ENCODE measurements around the gene LACTBL1. TPM values are rescaled to one million over a fixed set of nuclear protein-coding genes. Genes with fewer than 3 reads are reported as not detected.

The LACTBL1 gene
- total RNA-seq, 1 experiment from 2014 or later = not detected

GRCh38 chr1:22913421-22914141 is 59.1 kb downstream of the LACTBL1 start:
- DNase-seq (ENCODE audit: low read depth) = no peak

GRCh38 chr1:22912311-22912710 is 60.4 kb downstream of the LACTBL1 start:
- DNase-seq (ENCODE audit: low read depth) = no peak

- DNase-seq (ENCODE audit: low read depth) = no peak
Observed at GRCh38 chr1:22910986-22911651, 61.5 kb downstream of the LACTBL1 start.

GRCh38 chr1:22910286-22910685 is 62.4 kb downstream of the LACTBL1 start:
- DNase-seq (ENCODE audit: low read depth) = no peak

- DNase-seq (ENCODE audit: low read depth) = no peak
Observed at GRCh38 chr1:22908880-22909426, 63.7 kb downstream of the LACTBL1 start.

- DNase-seq (ENCODE audit: low read depth) = no peak
Observed at GRCh38 chr1:22907528-22907927, 65.1 kb downstream of the LACTBL1 start.

- no peak for DNase-seq (ENCODE audit: low read depth)
Observed at GRCh38 chr1:22906968-22907367, 65.7 kb downstream of the LACTBL1 start.

- DNase-seq (ENCODE audit: low read depth) = peak; percentile 92
Observed at GRCh38 chr1:22903113-22903512, 69.6 kb downstream of the LACTBL1 start.

Other genes starting within 250 kb of the LACTBL1 start
- gene TEX46, start 43.0 kb upstream of the LACTBL1 start, total RNA-seq (2014; rRNA removed; shearing (Covaris generic)) = not detected in 2 replicates
- 98.5 and 143 TPM in 2 replicates for gene KDM1A, start 46.6 kb upstream of the LACTBL1 start, total RNA-seq (2014; rRNA removed; shearing (Covaris generic))
- 24.2 and 33.9 TPM in 2 replicates for gene LUZP1, start 196.0 kb upstream of the LACTBL1 start, total RNA-seq (2014; rRNA removed; shearing (Covaris generic))
- gene HTR1D, start 244.6 kb upstream of the LACTBL1 start, total RNA-seq (2014; rRNA removed; shearing (Covaris generic)) = 0.22 and 0.39 TPM in 2 replicates

Data from M059J (cell line).